ENCODE data around the gene PRAC1. TPM values are rescaled to one million over a fixed set of nuclear protein-coding genes. Genes with fewer than 3 reads are reported as not detected.

The PRAC1 gene
- total RNA-seq, 1 experiment from 2014 or later, result not detected

GRCh38 chr17:48747445-48748363 is 25.4 kb upstream of the PRAC1 start:
- Histone ChIP-seq H3K27ac (ENCODE audit: insufficient read length, low read depth, low read length) (no peak overlapping the region), H3K18ac (ENCODE audit: insufficient read length, low read depth, low read length) (no peak overlapping the region), H2BK20ac (ENCODE audit: low read depth, low read length, poor library complexity, severe bottlenecking) (no peak overlapping the region), H2AK5ac (ENCODE audit: insufficient read length, low read length) (no peak overlapping the region), H3K4me2 (ENCODE audit: insufficient read depth, insufficient read length, low read length) (no peak overlapping the region), H3K4me1 (ENCODE audit: insufficient read depth, low read length) (no peaks in the 10 kb centered on the region), H3K56ac (ENCODE audit: insufficient read length, low read depth, low read length) (no peak overlapping the region), H4K20me1 (ENCODE audit: control insufficient read depth, insufficient read depth, insufficient read length) (no peaks in the 10 kb centered on the region), H2AFZ (ENCODE audit: low read length) (no peak overlapping the region), H4K8ac (replicated peaks; ENCODE audit: insufficient read length, low read depth, low read length) (no peak overlapping the region), H3K79me2 (ENCODE audit: insufficient read depth, low read length) (no peaks in the 10 kb centered on the region), H3K14ac (ENCODE audit: insufficient read depth, low read length) (no peak overlapping the region), H2BK120ac (ENCODE audit: low read depth, low read length, poor library complexity, severe bottlenecking) (no peak overlapping the region), H3T11ph (ENCODE audit: low read length) (no peak overlapping the region), H3K9ac (ENCODE audit: extremely low read depth, insufficient read length, low read length) (no peak overlapping the region), H3K79me1 (ENCODE audit: insufficient read depth, low read depth, low read length, poor library complexity, severe bottlenecking) (no peaks in the 10 kb centered on the region), H3K23me2 (ENCODE audit: insufficient read length, low read depth, low read length, poor library complexity, severe bottlenecking) (no peaks in the 10 kb centered on the region), H3K23ac (ENCODE audit: insufficient read length, low read depth, low read length) (no peak overlapping the region), H2BK15ac (ENCODE audit: low read depth, low read length) (no peak overlapping the region), H2BK12ac (ENCODE audit: insufficient read length, low read depth, low read length) (no peak overlapping the region), H3K4ac (ENCODE audit: low read depth, low read length) (no peak overlapping the region), H2BK5ac (ENCODE audit: insufficient read length, low read length) (no peak overlapping the region), H3K9me3 (ENCODE audit: control insufficient read depth, low read depth, low read length) (no peaks in the 10 kb centered on the region), H4K5ac (ENCODE audit: insufficient read length, low read depth, low read length) (no peak overlapping the region), H4K91ac (ENCODE audit: insufficient read length, low read depth, low read length) (no peak overlapping the region), H3K27me3 (ENCODE audit: insufficient read depth, low read length) (peaks cover 98% of the 10 kb centered on the region)
- no peak for TF ChIP-seq CTCF (conservative IDR thresholded peaks at IDR 0.05)
- Mint-ChIP-seq H3K4me3 (no peak overlapping the region), H3K9me3 (peaks cover 0 to 5% of the 10 kb centered on the region in 2 experiments; a peak in 2 of 5 replicates), H3K36me3 (ENCODE audit: insufficient read depth in 1 of 3, low read depth in 3 of 3) (no peaks in the 10 kb centered on the region), H3K27me3 (ENCODE audit: low read depth) (peaks cover 100% of the 10 kb centered on the region), H3K4me1 (peaks cover 6 to 11% of the 10 kb centered on the region in 2 experiments; a peak in 3 of 4 replicates), H3K27ac (no peak overlapping the region)
- DNase-seq, result peak; percentile 71
- no CpG with 5 or more reads among the region's 53 CpGs for WGBS (ENCODE audit: extremely low coverage, insufficient read length, low lambda C conversion rate)

Data from H9 (cell line).